H1 (cell line): Measurements from ENCODE around the gene CHRDL1. TPM values are rescaled to one million over a fixed set of nuclear protein-coding genes. Genes with fewer than 3 reads are reported as not detected.

Experiments used
- CTCF ChIA-PET: fragments of 300-600 bp; sonication (Branson Sonifier 250); formaldehyde crosslinking; loops from one replicate; lab custom pipeline; 2021; ENCODE audit not compliant: partially characterized antibody; lab: Charles Lee
- POLR2A ChIA-PET: fragments of 300-600 bp; sonication (Branson Sonifier 250); formaldehyde crosslinking; loops from one replicate; lab custom pipeline; 2021; ENCODE audit warnings: inconsistent platforms; ENCODE audit not compliant: partially characterized antibody; lab: Charles Lee
- DNase-seq, 2 experiments: peaks; one replicate each; pipeline versions ENCODE4 v3.0.0 to v3.0.0-alpha.2; 2010 to 2022; ENCODE audit warnings: low spot score in 2 of 2, low read depth in 1 of 2, mixed read lengths in 1 of 2
- FAIRE-seq: peaks from 2 replicates; lab custom pipeline; 2011; peaks lifted over from hg19 to GRCh38; lab: Jason Lieb, UNC
- H2AFZ ChIP-seq: 2 replicates; pipeline ENCODE4 v1.8.1; 2012; ENCODE audit warnings: low read length, inconsistent platforms
- H2AK5ac ChIP-seq: 2 replicates; pipeline ENCODE4 v1.6.1; 2013; ENCODE audit warnings: low read depth, low read length
- H2BK120ac ChIP-seq: replicated peaks from 2 replicates; pipeline ENCODE3; 2013; ENCODE audit warnings: low read depth, low read length, inconsistent platforms
- H2BK12ac ChIP-seq: 2 replicates; pipeline ENCODE4 v1.6.1; 2013; ENCODE audit warnings: low read depth, low read length
- H2BK15ac ChIP-seq: 2 replicates; pipeline ENCODE4 v1.6.1; 2013; ENCODE audit warnings: low read length
- H2BK20ac ChIP-seq: 2 replicates; pipeline ENCODE4 v1.6.1; 2013; ENCODE audit warnings: low read length
- H2BK5ac ChIP-seq: 2 replicates; pipeline ENCODE4 v1.6.1; 2013; ENCODE audit warnings: low read depth, low read length
- H3K14ac ChIP-seq: 2 replicates; pipeline ENCODE4 v1.6.1; 2013; ENCODE audit warnings: inconsistent platforms; ENCODE audit not compliant: insufficient read length
- H3K18ac ChIP-seq: 2 replicates; pipeline ENCODE4 v1.6.1; 2013; ENCODE audit warnings: low read length; ENCODE audit errors: extremely low read depth
- H3K23ac ChIP-seq: 2 replicates; pipeline ENCODE4 v1.6.1; 2013; ENCODE audit warnings: inconsistent platforms; ENCODE audit not compliant: insufficient read length
- H3K23me2 ChIP-seq: 2 replicates; pipeline ENCODE4 v1.6.1; 2013; ENCODE audit warnings: low read depth, low read length
- H3K27ac ChIP-seq: 2 replicates; pipeline ENCODE4 v1.6.1; 2011; ENCODE audit warnings: low read depth, low read length, inconsistent platforms
- H3K27me3 ChIP-seq, 4 experiments: replicated peaks in 1 of 4; 1 replicate in 1 of 4; 2 replicates in 3 of 4; pipeline versions ENCODE4 v1.6.1 to v1.8.1; 2011 to 2013; ENCODE audit warnings: low read length in 3 of 4, mild to moderate bottlenecking in 3 of 4, inconsistent platforms in 2 of 4, mixed read lengths in 2 of 4, moderate library complexity in 1 of 4; ENCODE audit not compliant: control insufficient read depth in 3 of 4, insufficient read depth in 3 of 4; ENCODE audit errors: extremely low read depth in 1 of 4
- H3K36me3 ChIP-seq, 4 experiments: 2 replicates each; pipeline versions ENCODE4 v1.6.1 to v1.8.1; 2011 to 2013; ENCODE audit warnings: mild to moderate bottlenecking in 4 of 4, low read length in 3 of 4, moderate library complexity in 2 of 4, control low read depth in 1 of 4, inconsistent platforms in 1 of 4; ENCODE audit not compliant: insufficient read depth in 4 of 4, control insufficient read depth in 2 of 4
- H3K4ac ChIP-seq: replicated peaks from 2 replicates; pipeline ENCODE3; 2013; ENCODE audit warnings: low read length, low read depth, mixed read lengths, inconsistent platforms; ENCODE audit not compliant: insufficient read length
- H3K4me1 ChIP-seq, 4 experiments: replicated peaks in 1 of 4; 1 replicate in 1 of 4; 2 replicates in 3 of 4; pipeline versions ENCODE4 v1.6.1 to v1.8.1; 2011 to 2013; ENCODE audit warnings: low read length in 3 of 4, inconsistent platforms in 2 of 4, mixed read lengths in 1 of 4; ENCODE audit not compliant: insufficient read depth in 4 of 4, control insufficient read depth in 3 of 4
- H3K4me2 ChIP-seq, 2 experiments: 2 replicates each; pipeline versions ENCODE4 v1.6.1 to v1.8.1; 2011 to 2013; ENCODE audit warnings: low read depth in 2 of 2, low read length in 2 of 2, control low read depth in 1 of 2, inconsistent platforms in 1 of 2, mild to moderate bottlenecking in 1 of 2; ENCODE audit not compliant: insufficient read depth in 1 of 2
- H3K4me3 ChIP-seq, 4 experiments: fragments of 200-600, 300-600 bp in 1 of 4; sonication (generic), shearing (Covaris generic), sonication (Bioruptor Twin) in 1 of 4; 2 replicates each; pipeline versions ENCODE4 v1.5.1 to v1.8.1; 2011 to 2016; ENCODE audit warnings: low read length in 4 of 4, low read depth in 3 of 4, control low read depth in 2 of 4, inconsistent platforms in 2 of 4, mild to moderate bottlenecking in 2 of 4, mixed read lengths in 1 of 4, moderate library complexity in 1 of 4; ENCODE audit not compliant: insufficient read depth in 2 of 4; ENCODE audit errors: extremely low read depth in 1 of 4
- H3K56ac ChIP-seq: replicated peaks from 2 replicates; pipeline ENCODE3; 2013; ENCODE audit warnings: low read depth, mild to moderate bottlenecking, mixed read lengths, low read length, inconsistent platforms; ENCODE audit not compliant: insufficient read length
- H3K79me1 ChIP-seq: 2 replicates; pipeline ENCODE4 v1.6.1; 2013; ENCODE audit warnings: low read depth, low read length, control low read depth
- H3K79me2 ChIP-seq, 2 experiments: 2 replicates each; pipeline versions ENCODE4 v1.6.1 to v1.8.1; 2012 to 2013; ENCODE audit warnings: low read length in 2 of 2, mild to moderate bottlenecking in 2 of 2, inconsistent platforms in 1 of 2; ENCODE audit not compliant: insufficient read depth in 2 of 2, control insufficient read depth in 1 of 2
- H3K9ac ChIP-seq, 4 experiments: replicated peaks in 1 of 4; 1 replicate in 1 of 4; 2 replicates in 3 of 4; pipeline versions ENCODE4 v1.6.1 to v1.8.1; 2011 to 2013; ENCODE audit warnings: low read depth in 3 of 4, low read length in 3 of 4, control low read depth in 2 of 4, mild to moderate bottlenecking in 2 of 4, moderate library complexity in 2 of 4, inconsistent platforms in 1 of 4; ENCODE audit errors: extremely low read depth in 1 of 4
- H3K9me3 ChIP-seq, 2 experiments: 2 replicates each; pipeline versions ENCODE4 v1.6.1 to v1.8.1; 2012 to 2013; ENCODE audit warnings: mild to moderate bottlenecking in 2 of 2, moderate library complexity in 2 of 2, control low read depth in 1 of 2, inconsistent platforms in 1 of 2, low read depth in 1 of 2, low read length in 1 of 2, mixed read lengths in 1 of 2; ENCODE audit not compliant: insufficient read depth in 2 of 2
- H4K20me1 ChIP-seq, 2 experiments: replicated peaks in 1 of 2; 2 replicates each; pipeline versions ENCODE3 to v1.8.1; 2011 to 2013; ENCODE audit warnings: inconsistent platforms in 2 of 2, low read length in 2 of 2, mild to moderate bottlenecking in 1 of 2; ENCODE audit not compliant: insufficient read depth in 2 of 2, control insufficient read depth in 1 of 2
- H4K5ac ChIP-seq: 2 replicates; pipeline ENCODE4 v1.6.1; 2013; ENCODE audit warnings: low read length, low read depth, mixed read lengths, inconsistent platforms; ENCODE audit not compliant: insufficient read length
- H4K8ac ChIP-seq: 2 replicates; pipeline ENCODE4 v1.8.0; 2013; ENCODE audit warnings: mild to moderate bottlenecking, moderate library complexity, low read length, inconsistent platforms; ENCODE audit not compliant: insufficient read depth; ENCODE audit errors: extremely low read depth
- H4K91ac ChIP-seq: replicated peaks from 2 replicates; pipeline ENCODE3; 2013; ENCODE audit warnings: low read length, mixed read lengths, inconsistent platforms; ENCODE audit not compliant: insufficient read length
- CBX5 ChIP-seq: fragments of 300-800, 300-1000 bp; sonication (generic); IDR thresholded peaks from 2 replicates; pipeline ENCODE4 v1.7.1; 2016; ENCODE audit warnings: antibody characterized with exemption, low read length, low read depth
- CTBP2 ChIP-seq: IDR thresholded peaks from 2 replicates; pipeline ENCODE4 v1.7.0; 2011; ENCODE audit warnings: borderline replicate concordance, mild to moderate bottlenecking, moderate library complexity, mixed read lengths, low read length; ENCODE audit not compliant: insufficient read depth, insufficient read length
- EGR1 ChIP-seq: IDR thresholded peaks from 2 replicates; pipeline ENCODE4 v1.6.1; 2011; ENCODE audit warnings: low read depth, low read length, borderline replicate concordance
- KDM5A ChIP-seq: fragments of 200-600 bp; IDR thresholded peaks from 2 replicates; pipeline ENCODE4 v1.7.1; 2012; ENCODE audit warnings: mild to moderate bottlenecking, low read length, inconsistent platforms, mixed read lengths
- POU5F1 ChIP-seq: IDR thresholded peaks from 2 replicates; pipeline ENCODE4 v1.6.1; 2011; ENCODE audit warnings: low read depth, mild to moderate bottlenecking, low read length, moderate library complexity
- RBBP5 ChIP-seq: IDR thresholded peaks from 2 replicates; pipeline ENCODE4 v1.7.1; 2012; ENCODE audit warnings: low read depth, mild to moderate bottlenecking, inconsistent platforms, low read length, moderate library complexity, borderline replicate concordance
- SP1 ChIP-seq: IDR thresholded peaks from 2 replicates; pipeline ENCODE4 v1.6.1; 2011; ENCODE audit warnings: low read depth, low read length
- TBP ChIP-seq: IDR thresholded peaks from 2 replicates; pipeline ENCODE4 v1.6.1; 2011; ENCODE audit warnings: low read depth, low read length, improper control_type of control experiment
- USF2 ChIP-seq: IDR thresholded peaks from 2 replicates; pipeline ENCODE4 v1.6.1; 2011; ENCODE audit warnings: low read length, improper control_type of control experiment
- YY1 ChIP-seq: IDR thresholded peaks from 2 replicates; pipeline ENCODE4 v1.6.1; 2011; ENCODE audit warnings: low read depth, mild to moderate bottlenecking, low read length
- WGBS, 2 experiments: shearing (Covaris generic) in 1 of 2; methylation state at CpG; one replicate each; pipeline versions ENCODE4 v1.1.6 to v1.1.7; 2013 to 2015; ENCODE audit warnings: low lambda C conversion rate in 2 of 2, mixed read lengths in 2 of 2, inconsistent platforms in 1 of 2, low coverage in 1 of 2, missing lambda C conversion rate in 1 of 2; ENCODE audit not compliant: insufficient replicate concordance in 2 of 2, insufficient coverage in 1 of 2, insufficient read length in 1 of 2; ENCODE audit errors: extremely low coverage in 1 of 2, missing lambda C conversion rate in 1 of 2; 5-methylcytosine and 5-hydroxymethylcytosine counted together
- polyA plus RNA-seq, 7 experiments: library from polyadenylated mRNA; depleted of rRNA in 3 of 7; stranded (reverse) in 5 of 7; unstranded in 2 of 7; fragments of >200 nt in 5 of 7; fragments of 200-250 nt in 2 of 7; gene quantifications; 1 replicate in 5 of 7; 2 replicates in 1 of 7; 4 replicates in 1 of 7; pipeline versions ENCODE4 v1.2.1 to v1.2.3, GENCODE V29; 2011 to 2013; ENCODE audit warnings: missing spikeins in 2 of 7, mixed read lengths in 2 of 7
- total RNA-seq: library from RNA; stranded (reverse); fragmentation: NEBNext Ultra II Directional; extraction: Animal tissue kit (Norgen Biotek cat#: 25700); gene quantifications from 2 replicates; pipeline ENCODE4 v1.2.1, GENCODE V29; 2021

The CHRDL1 gene
- total and polyA plus RNA-seq, 2 of the 8 experiments (the other 6 are each of a cell fraction or from before 2014, with no cell fraction given) = 5.6 to 15.6 TPM

GRCh38 chrX:110671068-110671803 is 124.4 kb downstream of the CHRDL1 start:
- DNase-seq (no peak), FAIRE-seq (no peak)
- Histone ChIP-seq H3K79me2 (no peaks in the 10 kb centered on the region), H3K18ac (no peak overlapping the region), H3K27me3 (no peaks in the 10 kb centered on the region), H3K56ac (no peak overlapping the region), H2BK120ac (no peak overlapping the region), H3K4me2 (no peak overlapping the region), H3K4me1 (peaks cover 0 to 5% (median 0%) of the 10 kb centered on the region in 4 experiments; a peak in 3 of 7 replicates), H2AFZ (no peak overlapping the region), H3K79me1 (no peaks in the 10 kb centered on the region), H3K23ac (no peak overlapping the region), H2AK5ac (no peak overlapping the region), H3K4ac (no peak overlapping the region), H2BK5ac (no peak overlapping the region), H2BK20ac (no peak overlapping the region), H4K20me1 (no peaks in the 10 kb centered on the region), H3K27ac (no peak overlapping the region), H3K14ac (no peak overlapping the region), H4K8ac (no peak overlapping the region), H4K91ac (no peak overlapping the region), H2BK12ac (no peak overlapping the region), H4K5ac (no peak overlapping the region), H3K36me3 (no peaks in the 10 kb centered on the region; a peak in 1 of 8 replicates), H3K23me2 (no peaks in the 10 kb centered on the region; the same call in 1 of the 2 replicates), H3K4me3 (no peak overlapping the region), H2BK15ac (no peak overlapping the region), H3K9me3 (no peaks in the 10 kb centered on the region), H3K9ac (no peak overlapping the region)
- ChIA-PET CTCF (no interaction called here), POLR2A (no interaction called here)
- WGBS, 2 experiments = 81% methylated on average over 3 of the region's 3 CpGs; no CpG with 5 or more reads in 1 of the 2 experiments
- TF ChIP-seq YY1 (no peak), POU5F1 (no peak), CTBP2 (no peak), SP1 (no peak), USF2 (no peak), EGR1 (no peak), RBBP5 (no peak), TBP (no peak), CBX5 (no peak), KDM5A (no peak)
